Smooth muscle cell (in vitro differentiated cells): ENCODE results near the gene SNAPC4. TPM values are rescaled to one million over a fixed set of nuclear protein-coding genes. Genes with fewer than 3 reads are reported as not detected.

Experiments used
- DNase-seq: peaks from one replicate; lab custom pipeline; 2025; ENCODE audit not compliant: unreplicated experiment; lab: John Stamatoyannopoulos, UW
- H2AFZ ChIP-seq: fragments of 200-600 bp; sonication (generic); 2 replicates; pipeline ENCODE4 v1.6.0; 2016; ENCODE audit warnings: antibody characterized with exemption, low read depth, mild to moderate bottlenecking
- H3F3A ChIP-seq: fragments of 200-600 bp; sonication (generic); 2 replicates; pipeline ENCODE4 v1.6.0; 2017; ENCODE audit warnings: antibody characterized with exemption, low read depth
- H3K27ac ChIP-seq: fragments of 200-600 bp; sonication (generic); 2 replicates; pipeline ENCODE4 v1.5.1; 2016; ENCODE audit warnings: low read depth, mild to moderate bottlenecking
- H3K27me3 ChIP-seq: fragments of 200-600 bp; sonication (generic); 2 replicates; pipeline ENCODE4 v1.6.1; 2016; ENCODE audit warnings: low read depth, mild to moderate bottlenecking
- H3K36me3 ChIP-seq: fragments of 200-600 bp; sonication (generic); 2 replicates; pipeline ENCODE4 v1.5.1; 2016; ENCODE audit warnings: low read depth
- H3K4me1 ChIP-seq: fragments of 200-600 bp; sonication (generic); 2 replicates; pipeline ENCODE4 v1.5.1; 2016; ENCODE audit warnings: low read depth
- H3K4me2 ChIP-seq: fragments of 200-600 bp; sonication (generic); 2 replicates; pipeline ENCODE4 v1.6.0; 2016; ENCODE audit warnings: mild to moderate bottlenecking
- H3K4me3 ChIP-seq: fragments of 200-600 bp; sonication (generic); 2 replicates; pipeline ENCODE4 v1.5.1; 2016; ENCODE audit warnings: mild to moderate bottlenecking
- H3K79me2 ChIP-seq: fragments of 200-600 bp; sonication (generic); 2 replicates; pipeline ENCODE4 v1.6.0; 2016; ENCODE audit warnings: low read depth, mild to moderate bottlenecking
- H3K9ac ChIP-seq: fragments of 200-600 bp; sonication (generic); 2 replicates; pipeline ENCODE4 v1.6.0; 2016; ENCODE audit warnings: low read depth
- H3K9me3 ChIP-seq: fragments of 200-600 bp; sonication (generic); replicated peaks from 2 replicates; pipeline ENCODE4 v1.5.1; 2016; ENCODE audit warnings: low read depth
- H4K20me1 ChIP-seq: fragments of 200-600 bp; sonication (generic); 2 replicates; pipeline ENCODE4 v1.6.0; 2016; ENCODE audit warnings: low read depth
- WGBS: methylation state at CpG from one replicate; pipeline ENCODE4 v1.1.7; 2016; ENCODE audit warnings: low lambda C conversion rate; 5-methylcytosine and 5-hydroxymethylcytosine counted together
- polyA plus RNA-seq: library from polyadenylated mRNA; unstranded; fragments of >200 nt; fragmentation: Nextera tagmentation; extraction: Ambion mirVana; gene quantifications from 2 replicates; pipeline ENCODE4 v1.2.1, GENCODE V29; 2016
- total RNA-seq: library from RNA; depleted of rRNA; stranded (reverse); fragments of >200 nt; gene quantifications from 2 replicates; pipeline ENCODE4 v1.2.3, GENCODE V29; 2014
- TF ChIP-seq, protein P1 (sequence below): fragments of 200-600 bp; sonication (generic); IDR thresholded peaks from 2 replicates; pipeline ENCODE4 v1.5.1; 2017; ENCODE audit warnings: borderline replicate concordance, mild to moderate bottlenecking, antibody characterized with exemption; ENCODE audit not compliant: insufficient read depth, poor library complexity, severe bottlenecking

Gene SNAPC4
- total and polyA plus RNA-seq, 2 experiments from 2014 or later: 4.2 to 9.0 TPM

DNA sequence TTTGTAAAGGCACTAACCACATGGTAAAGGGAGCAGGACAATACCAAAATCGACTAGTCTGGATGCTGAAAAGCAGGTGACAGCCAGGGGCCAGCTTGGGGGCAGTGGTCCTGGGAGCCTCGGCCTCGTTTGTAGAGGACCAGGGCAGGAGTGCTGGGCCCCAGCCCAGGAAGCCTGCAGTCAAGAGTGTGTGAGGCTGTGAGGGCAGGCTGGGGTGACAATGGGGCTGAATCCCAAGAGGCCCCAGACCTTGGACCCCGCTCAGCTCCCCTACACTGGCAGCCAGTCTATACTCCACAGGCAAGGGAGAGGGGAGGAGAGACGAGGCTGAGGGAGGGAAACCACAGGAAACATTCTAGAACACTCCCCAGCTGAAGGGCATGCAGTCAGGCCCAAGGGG is 42.3 kb upstream of the SNAPC4 start:
- TF ChIP-seq, protein P1, sequence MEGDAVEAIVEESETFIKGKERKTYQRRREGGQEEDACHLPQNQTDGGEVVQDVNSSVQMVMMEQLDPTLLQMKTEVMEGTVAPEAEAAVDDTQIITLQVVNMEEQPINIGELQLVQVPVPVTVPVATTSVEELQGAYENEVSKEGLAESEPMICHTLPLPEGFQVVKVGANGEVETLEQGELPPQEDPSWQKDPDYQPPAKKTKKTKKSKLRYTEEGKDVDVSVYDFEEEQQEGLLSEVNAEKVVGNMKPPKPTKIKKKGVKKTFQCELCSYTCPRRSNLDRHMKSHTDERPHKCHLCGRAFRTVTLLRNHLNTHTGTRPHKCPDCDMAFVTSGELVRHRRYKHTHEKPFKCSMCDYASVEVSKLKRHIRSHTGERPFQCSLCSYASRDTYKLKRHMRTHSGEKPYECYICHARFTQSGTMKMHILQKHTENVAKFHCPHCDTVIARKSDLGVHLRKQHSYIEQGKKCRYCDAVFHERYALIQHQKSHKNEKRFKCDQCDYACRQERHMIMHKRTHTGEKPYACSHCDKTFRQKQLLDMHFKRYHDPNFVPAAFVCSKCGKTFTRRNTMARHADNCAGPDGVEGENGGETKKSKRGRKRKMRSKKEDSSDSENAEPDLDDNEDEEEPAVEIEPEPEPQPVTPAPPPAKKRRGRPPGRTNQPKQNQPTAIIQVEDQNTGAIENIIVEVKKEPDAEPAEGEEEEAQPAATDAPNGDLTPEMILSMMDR: no peak
- Histone ChIP-seq H4K20me1 (peaks cover 90% of the 10 kb centered on the region), H3K4me2 (no peak overlapping the region)

DNA sequence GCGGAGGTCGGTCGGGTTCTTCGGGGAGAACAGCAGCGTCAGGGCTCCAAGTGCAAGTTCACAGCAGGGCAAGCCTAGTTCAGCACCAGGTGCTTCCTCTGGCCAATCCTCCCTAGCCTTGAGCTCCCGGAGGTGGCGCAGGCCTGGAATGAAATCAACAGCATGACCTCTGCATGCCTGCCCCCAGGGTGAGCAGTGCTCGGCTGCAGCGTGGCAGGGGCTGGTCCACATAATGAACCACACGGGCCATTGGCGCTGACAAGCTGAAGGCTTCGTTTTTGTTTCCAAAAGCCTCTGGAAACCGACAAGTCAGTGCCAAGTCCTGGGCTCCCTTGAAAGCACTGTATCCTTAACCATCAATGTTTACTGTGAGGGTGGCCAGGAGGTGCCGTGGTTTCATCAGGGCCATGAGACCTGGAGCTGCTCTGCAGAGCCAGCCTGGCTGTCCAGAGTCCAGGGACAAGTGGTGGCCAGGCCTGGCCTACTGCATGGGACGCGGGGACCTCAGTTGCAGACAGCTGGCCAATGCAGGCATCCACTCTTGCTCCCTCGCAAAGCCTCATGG is 41.8 kb upstream of the SNAPC4 start:
- H3K9ac ChIP-seq: no peak overlapping the region
- peaks cover 30% of the 10 kb centered on the region for H3F3A ChIP-seq
- H3K4me3 ChIP-seq: no peak overlapping the region
- no peak overlapping the region for H3K27ac ChIP-seq
- no peaks in the 10 kb centered on the region for H3K36me3 ChIP-seq
- H3K79me2 ChIP-seq: peaks cover 27% of the 10 kb centered on the region
- H3K27me3 ChIP-seq: no peaks in the 10 kb centered on the region
- H3K9me3 ChIP-seq: no peaks in the 10 kb centered on the region
- no peak overlapping the region for H3K4me2 ChIP-seq
- H4K20me1 ChIP-seq: peaks cover 90% of the 10 kb centered on the region
- TF ChIP-seq, protein P1: no peak
- peaks cover 7% of the 10 kb centered on the region for H3K4me1 ChIP-seq
- no peak overlapping the region for H2AFZ ChIP-seq
- no peak for DNase-seq
- whole genome bisulfite sequencing: 95% methylated on average over 17 of the region's 17 CpGs

More for the DNA sequence above, 42.3 kb upstream of the SNAPC4 start:
- no peaks in the 10 kb centered on the region for H3K27me3 ChIP-seq
- H3K79me2 ChIP-seq: peaks cover 22% of the 10 kb centered on the region
- H3K9ac ChIP-seq: no peak overlapping the region
- no peak for DNase-seq
- H3K4me3 ChIP-seq: no peak overlapping the region
- H3K9me3 ChIP-seq: no peaks in the 10 kb centered on the region
- no peak overlapping the region for H3K27ac ChIP-seq
- H3K4me1 ChIP-seq: peaks cover 7% of the 10 kb centered on the region
- H2AFZ ChIP-seq: no peak overlapping the region
- WGBS: 94% methylated on average over 5 of the region's 5 CpGs
- H3K36me3 ChIP-seq: no peaks in the 10 kb centered on the region
- H3F3A ChIP-seq: peaks cover 30% of the 10 kb centered on the region

DNA sequence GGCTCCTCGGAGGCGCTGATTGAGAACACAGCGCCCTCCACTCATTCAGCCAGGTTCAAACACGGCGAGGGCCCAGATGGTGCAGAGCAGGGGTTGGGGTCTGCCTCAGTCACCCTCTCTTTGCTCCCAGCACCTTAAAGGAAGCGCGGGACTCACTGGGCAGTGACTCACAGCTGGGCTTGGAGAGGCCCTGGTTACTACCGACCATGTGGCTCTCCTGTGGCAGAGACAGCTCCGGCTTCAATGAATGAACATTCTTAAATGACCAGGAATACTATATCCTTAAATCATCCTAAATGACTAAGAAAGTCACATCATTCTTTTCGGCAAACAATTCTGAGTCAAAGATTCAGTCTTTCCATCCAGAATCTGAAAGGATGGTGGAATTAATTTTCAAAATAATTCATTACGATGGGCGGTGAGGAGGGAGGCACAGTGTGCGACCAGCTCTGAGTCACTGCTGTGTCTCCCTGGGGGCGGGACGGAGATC is 41.3 kb upstream of the SNAPC4 start:
- Histone ChIP-seq H3K27ac (no peak overlapping the region), H3K4me1 (peaks cover 7% of the 10 kb centered on the region), H3K9ac (no peak overlapping the region), H3K79me2 (peaks cover 33% of the 10 kb centered on the region), H4K20me1 (peaks cover 90% of the 10 kb centered on the region), H3K4me3 (no peak overlapping the region), H3K9me3 (no peaks in the 10 kb centered on the region), H3F3A (peaks cover 26% of the 10 kb centered on the region), H3K27me3 (no peaks in the 10 kb centered on the region), H2AFZ (no peak overlapping the region), H3K4me2 (no peak overlapping the region), H3K36me3 (no peaks in the 10 kb centered on the region)
- no peak for DNase-seq
- WGBS: 95% methylated on average over 15 of the region's 15 CpGs
- TF ChIP-seq, protein P1: no peak
